Testis (tissue), 3 donors: ENCODE measurements around the gene SPACA6. TPM values are rescaled to one million over a fixed set of nuclear protein-coding genes. Genes with fewer than 3 reads are reported as not detected.

ENCODE experiments used
- DNase-seq: peaks from one replicate; pipeline ENCODE4 v3.0.0-alpha.2; 2019
- H3K27ac ChIP-seq, 2 donors: fragments of 200-600 bp; sonication (generic); one replicate each; pipeline ENCODE4 v1.5.1; 2019
- H3K27me3 ChIP-seq: fragments of 200-600 bp; sonication (generic); one replicate; pipeline ENCODE4 v1.5.1; 2019
- H3K36me3 ChIP-seq: fragments of 200-600 bp; sonication (generic); one replicate; pipeline ENCODE4 v1.5.1; 2017; ENCODE audit warnings: low read depth; ENCODE audit errors: missing control alignments
- H3K4me1 ChIP-seq: fragments of 200-600 bp; sonication (generic); one replicate; pipeline ENCODE4 v1.5.1; 2019
- H3K4me3 ChIP-seq, 2 donors: fragments of 200-600 bp; sonication (generic); one replicate each; pipeline ENCODE4 v1.5.1; 2017 to 2019
- H3K9me3 ChIP-seq: fragments of 200-600 bp; sonication (generic); one replicate; pipeline ENCODE4 v1.5.1; 2017
- CTCF ChIP-seq, 3 experiments: fragments of 450-650 bp in 2 of 3; fragments of 200-600 bp in 1 of 3; sonication (generic) in 1 of 3; IDR thresholded peaks; one replicate each; pipeline ENCODE4 v1.5.1; 2016 to 2019; ENCODE audit warnings: antibody characterized with exemption in 3 of 3, mild to moderate bottlenecking in 2 of 3, moderate library complexity in 1 of 3
- POLR2A ChIP-seq: fragments of 450-650 bp; IDR thresholded peaks from one replicate; pipeline ENCODE4 v1.6.1; 2017; ENCODE audit warnings: antibody characterized with exemption, mild to moderate bottlenecking, moderate library complexity
- WGBS, 2 donors: methylation state at CpG; one replicate each; pipeline ENCODE4 v1.1.5; 2018; 5-methylcytosine and 5-hydroxymethylcytosine counted together
- intact Hi-C: fragments of 100-400 bp; cut with DNase I; formaldehyde crosslinking; loops from one replicate; pipeline ENCODE4 v1.15.1; 2023; ENCODE audit warnings: low total_unique reads
- polyA plus RNA-seq: library from polyadenylated mRNA; stranded (reverse); fragments of 350-450 nt; fragmentation: Illumina TruSeq; extraction: RNeasy Lipid Tissue Mini Kit (QIAGEN cat#74804); gene quantifications from one replicate; pipeline ENCODE4 v1.2.3, GENCODE V29; 2014; ENCODE audit warnings: low read depth, low replicate concordance; ENCODE audit not compliant: insufficient read depth
- total RNA-seq, 2 donors: library from RNA; depleted of rRNA; stranded (reverse); fragments of >200 nt; gene quantifications; one replicate each; pipeline ENCODE4 v1.2.3, GENCODE V29; 2016

The SPACA6 gene
- total and polyA plus RNA-seq, 3 donors from 2014 or later = 19.8 to 106 (median 37.8) TPM

GRCh38 chr19:51691584-51692428 is 1.3 kb upstream of the SPACA6 start:
- H3K36me3 ChIP-seq = no peaks in the 10 kb centered on the region
- WGBS, 2 donors = 11 to 21% methylated on average over 10 to 12 of the region's 12 CpGs
- H3K9me3 ChIP-seq = no peaks in the 10 kb centered on the region
- peak overlapping the region; percentile 91 for H3K4me3 ChIP-seq
- H3K27me3 ChIP-seq = no peaks in the 10 kb centered on the region
- H3K27ac ChIP-seq = peak overlapping the region; percentile 96 to 99
- no peak for DNase-seq
- TF ChIP-seq POLR2A = no peak
- no peak for TF ChIP-seq CTCF (IDR thresholded peaks at IDR 0.05)
- H3K4me1 ChIP-seq = peaks cover 27% of the 10 kb centered on the region
- intact Hi-C loops = no loop called here

DNA sequence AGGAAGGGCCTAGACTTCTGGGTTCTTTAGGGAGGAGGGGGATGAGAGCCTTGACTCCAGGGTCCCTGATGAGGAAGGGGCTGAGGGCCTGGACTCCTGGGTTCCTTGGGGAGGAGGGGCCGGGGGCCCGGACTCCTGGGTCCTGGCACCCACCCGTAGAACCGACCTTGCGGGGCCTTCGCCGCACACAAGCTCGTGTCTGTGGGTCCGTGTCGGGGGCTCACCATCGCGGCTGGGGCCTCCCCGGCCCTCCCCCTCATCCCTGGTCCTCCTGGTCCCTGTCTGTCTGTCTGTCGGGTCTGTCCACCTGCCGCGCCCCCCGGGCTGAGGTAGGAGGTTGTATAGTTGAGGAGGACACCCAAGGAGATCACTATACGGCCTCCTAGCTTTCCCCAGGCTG is 662 bp upstream of the SPACA6 start:
- no peaks in the 10 kb centered on the region for H3K36me3 ChIP-seq
- H3K27ac ChIP-seq = peak overlapping the region; percentile 96 to 99
- 41 to 54% methylated on average over 5 to 16 of the region's 18 CpGs for WGBS, 2 donors
- H3K4me3 ChIP-seq = peak overlapping the region in 1 of 2 donors; percentile 91
- no peaks in the 10 kb centered on the region for H3K9me3 ChIP-seq
- peaks cover 26% of the 10 kb centered on the region for H3K4me1 ChIP-seq
- DNase-seq = peak; percentile 10
- no peak for TF ChIP-seq CTCF (IDR thresholded peaks at IDR 0.05)
- intact Hi-C loops = no loop called here
- H3K27me3 ChIP-seq = no peaks in the 10 kb centered on the region

GRCh38 chr19:51693819-51694218 is 689 bp downstream of the SPACA6 start:
- 39 to 71% methylated on average over 2 of the region's 2 CpGs for WGBS, 2 donors
- Histone ChIP-seq H3K27me3 (no peaks in the 10 kb centered on the region), H3K27ac (peak overlapping the region in 1 of 2 donors; percentile 53), H3K36me3 (no peaks in the 10 kb centered on the region), H3K9me3 (no peaks in the 10 kb centered on the region), H3K4me1 (peaks cover 16% of the 10 kb centered on the region), H3K4me3 (no peak overlapping the region)
- intact Hi-C loops = no loop called here
- no peak for DNase-seq
- TF ChIP-seq CTCF (IDR thresholded peaks at IDR 0.05) = no peak
- no peak for TF ChIP-seq POLR2A

DNA sequence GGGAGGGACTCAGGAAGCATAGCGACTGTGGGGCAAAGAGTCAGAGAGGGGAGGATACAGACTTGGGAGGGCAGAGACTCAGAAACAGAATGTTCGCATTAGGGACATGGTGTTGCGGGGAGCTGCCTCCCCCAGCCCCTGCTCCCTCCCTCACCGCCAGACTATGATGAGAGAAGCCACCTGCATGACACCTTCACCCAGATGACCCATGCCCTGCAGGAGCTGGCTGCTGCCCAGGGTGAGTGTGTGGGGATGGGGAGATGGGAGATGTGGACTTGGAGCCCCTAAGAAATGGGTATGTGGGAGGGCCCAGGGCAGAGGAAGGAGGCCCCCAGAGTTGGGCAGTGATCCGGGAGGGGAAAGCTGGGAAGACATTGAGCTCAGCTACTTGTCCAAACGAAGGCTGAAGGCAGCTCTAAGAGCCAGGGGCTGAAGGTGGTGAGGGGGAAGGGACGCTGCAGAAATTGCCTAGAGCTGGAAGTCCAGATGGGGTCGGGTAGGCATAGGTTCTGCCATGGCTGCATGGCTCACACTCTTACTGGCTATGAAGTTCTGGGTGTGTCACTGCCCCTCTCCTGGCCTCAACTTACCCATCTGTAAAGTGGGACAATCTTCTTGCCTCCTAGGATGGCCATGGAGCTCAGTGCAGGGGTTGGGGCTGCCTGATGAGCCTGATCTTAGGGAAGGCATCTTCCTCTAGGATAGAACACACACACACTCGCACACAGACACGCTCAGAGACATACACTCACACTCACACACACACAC is 1.4 kb downstream of the SPACA6 start:
- intact Hi-C loops = no loop called here
- 69 to 83% methylated on average over 10 of the region's 10 CpGs for WGBS, 2 donors
- H3K4me1 ChIP-seq = peaks cover 16% of the 10 kb centered on the region
- no peaks in the 10 kb centered on the region for H3K9me3 ChIP-seq
- H3K27me3 ChIP-seq = no peaks in the 10 kb centered on the region
- H3K36me3 ChIP-seq = no peaks in the 10 kb centered on the region
- TF ChIP-seq POLR2A = no peak
- no peak for TF ChIP-seq CTCF (IDR thresholded peaks at IDR 0.05)
- DNase-seq = no peak
- H3K4me3 ChIP-seq = no peak overlapping the region
- no peak overlapping the region for H3K27ac ChIP-seq
